DOHH2 (cell line): ENCODE data around the gene GABBR1.

ENCODE experiments used
- H3F3A ChIP-seq: fragments of 200-600 bp; sonication (generic), shearing (Covaris generic); 2 replicates; pipeline ENCODE4 v1.6.0; 2016; ENCODE audit warnings: antibody characterized with exemption, mild to moderate bottlenecking; ENCODE audit not compliant: control insufficient read depth, insufficient read depth
- H3K27ac ChIP-seq: fragments of 200-600 bp; sonication (generic); 2 replicates; pipeline ENCODE4 v1.5.1; 2014; ENCODE audit warnings: low read depth, mild to moderate bottlenecking, low read length, moderate library complexity
- H3K27me3 ChIP-seq: fragments of 200-600 bp; sonication (generic); 2 replicates; pipeline ENCODE4 v1.6.1; 2014; ENCODE audit warnings: mild to moderate bottlenecking, low read length, mixed read lengths; ENCODE audit not compliant: control insufficient read depth
- H3K36me3 ChIP-seq: fragments of 200-600 bp; sonication (generic); 2 replicates; pipeline ENCODE4 v1.6.1; 2014; ENCODE audit warnings: mild to moderate bottlenecking, low read length, moderate library complexity, mixed read lengths; ENCODE audit not compliant: control insufficient read depth
- H3K4me1 ChIP-seq: fragments of 200-600 bp; sonication (generic); 2 replicates; pipeline ENCODE4 v1.6.1; 2014; ENCODE audit warnings: mild to moderate bottlenecking, low read length, mixed read lengths; ENCODE audit not compliant: control insufficient read depth
- H3K4me2 ChIP-seq: fragments of 200-600 bp; sonication (generic); 2 replicates; pipeline ENCODE4 v1.6.0; 2014; ENCODE audit warnings: mild to moderate bottlenecking, low read length, moderate library complexity
- H3K4me3 ChIP-seq: fragments of 200-600 bp; sonication (generic); 2 replicates; pipeline ENCODE4 v1.5.1; 2014; ENCODE audit warnings: mild to moderate bottlenecking, low read length, mixed read lengths
- H3K79me2 ChIP-seq: fragments of 200-600 bp; sonication (generic); 2 replicates; pipeline ENCODE4 v1.6.1; 2014; ENCODE audit warnings: mild to moderate bottlenecking, low read length, mixed read lengths; ENCODE audit not compliant: control insufficient read depth
- H3K9me2 ChIP-seq: fragments of 200-600 bp; sonication (generic); replicated peaks from 2 replicates; pipeline ENCODE4 v1.6.1; 2014; ENCODE audit warnings: mild to moderate bottlenecking, low read length, mixed read lengths; ENCODE audit not compliant: control insufficient read depth
- H3K9me3 ChIP-seq: fragments of 200-600 bp; sonication (generic); 2 replicates; pipeline ENCODE4 v1.6.1; 2014; ENCODE audit warnings: antibody characterized with exemption, low read length, mixed read lengths; ENCODE audit not compliant: control insufficient read depth, insufficient read depth
- H4K20me1 ChIP-seq: fragments of 200-600 bp; sonication (generic); 2 replicates; pipeline ENCODE4 v1.6.0; 2014; ENCODE audit warnings: low read depth, mild to moderate bottlenecking, antibody characterized with exemption, low read length, moderate library complexity; ENCODE audit not compliant: control insufficient read depth, insufficient read depth
- CTCF ChIP-seq: fragments of 200-600 bp; sonication (generic); IDR thresholded peaks from one replicate; pipeline ENCODE4 v1.5.1; 2014; ENCODE audit warnings: antibody characterized with exemption, mild to moderate bottlenecking, low read depth, low read length; ENCODE audit not compliant: poor library complexity, severe bottlenecking
- EZH2phosphoT487 ChIP-seq: fragments of 200-600 bp; sonication (generic); IDR thresholded peaks from 2 replicates; pipeline ENCODE4 v1.6.1; 2017; ENCODE audit warnings: borderline replicate concordance, mild to moderate bottlenecking, antibody characterized with exemption, low read length, moderate library complexity, mixed read lengths

GABBR1 gene

GRCh38 chr6:29510202-29510601 lies 122.8 kb downstream of the GABBR1 start:
- Histone ChIP-seq H3K4me3 (no peak overlapping the region), H3K27me3 (0 out of 2 replicates have a peak, but pooled peaks cover 2% of the 10 kb centered on the region), H3K9me2 (no peaks in the 10 kb centered on the region), H3K4me2 (no peak overlapping the region), H3F3A (no peaks in the 10 kb centered on the region), H3K79me2 (no peaks in the 10 kb centered on the region), H3K36me3 (no peaks in the 10 kb centered on the region), H3K4me1 (no peaks in the 10 kb centered on the region), H3K9me3 (no peaks in the 10 kb centered on the region), H3K27ac (no peak overlapping the region), H4K20me1 (no peaks in the 10 kb centered on the region)
- no peak for TF ChIP-seq CTCF
- no peak for TF ChIP-seq EZH2phosphoT487
